ENCODE data around the gene NEDD8. TPM values are rescaled to one million over a fixed set of nuclear protein-coding genes. Genes with fewer than 3 reads are reported as not detected.
A peak's percentile ranks its signal among the peaks of the same experiment; 100 is the strongest.
"Not testable (repeated sequence)": the region's sequence is repeated elsewhere in the genome, so short reads cannot be mapped to it uniquely, and the experiment has no call there.

Gene NEDD8
- total and polyA plus RNA-seq, 3 donors from 2014 or later = 94.6 to 180 (median 110) TPM

GRCh38 chr14:24219080-24219479 is 13.1 kb downstream of the NEDD8 start:
- WGBS, 2 donors = 87 to 88% methylated on average over 4 of the region's 4 CpGs
- Histone ChIP-seq H3K27ac (no peak overlapping the region), H3K4me3 (no peak overlapping the region), H3K27me3 (no peaks in the 10 kb centered on the region), H3K9me3 (no peaks in the 10 kb centered on the region), H3K36me3 (ENCODE audit: low read depth, missing control alignments) (no peaks in the 10 kb centered on the region), H3K4me1 (peaks cover 16% of the 10 kb centered on the region)
- no peak for DNase-seq
- intact Hi-C loops (cut with DNase I; ENCODE audit: low total_unique reads) = no loop called here
- no peak for TF ChIP-seq POLR2A (IDR thresholded peaks at IDR 0.05)

- H3K4me3 ChIP-seq; DNase-seq; H3K36me3 ChIP-seq (ENCODE audit: low read depth, missing control alignments); H3K27ac ChIP-seq; intact Hi-C loops (cut with DNase I; ENCODE audit: low total_unique reads); H3K9me3 ChIP-seq; H3K27me3 ChIP-seq: not testable (repeated sequence)
- 50 to 86% methylated on average over 1 of the region's 1 CpG for WGBS, 2 donors
- peaks cover 21% of the 10 kb centered on the region for H3K4me1 ChIP-seq
Measured at GRCh38 chr14:24216876-24217275, 15.3 kb downstream of the NEDD8 start.

- intact Hi-C loops (cut with DNase I; ENCODE audit: low total_unique reads) = no loop called here
- 34 to 65% methylated on average over 2 of the region's 2 CpGs for WGBS, 2 donors
- H3K27ac ChIP-seq = peak overlapping the region; percentile 88 to 92
- no peaks in the 10 kb centered on the region for H3K27me3 ChIP-seq
- H3K4me1 ChIP-seq = peaks cover 21% of the 10 kb centered on the region
- H3K4me3 ChIP-seq = no peak overlapping the region
- TF ChIP-seq CTCF (IDR thresholded peaks at IDR 0.05) (no peak), POLR2A (IDR thresholded peaks at IDR 0.05) (no peak)
- H3K9me3 ChIP-seq = no peaks in the 10 kb centered on the region
- H3K36me3 ChIP-seq (ENCODE audit: low read depth, missing control alignments) = no peaks in the 10 kb centered on the region
- no peak for DNase-seq
Measured at GRCh38 chr14:24216345-24216699, 15.8 kb downstream of the NEDD8 start.

GRCh38 chr14:24215495-24216344 is 16.4 kb downstream of the NEDD8 start, which contains the start of gene MDP1:
TSS of gene MDP1 (minus strand) at chr14:24216066. CDS start at chr14:24215955, 111 bp downstream.
- WGBS, 2 donors = 0 to 1% methylated on average over 37 to 40 of the region's 40 CpGs
- TF ChIP-seq POLR2A (IDR thresholded peaks at IDR 0.05) = peak; percentile 14
- TF ChIP-seq CTCF (IDR thresholded peaks at IDR 0.05) = peak; percentile 22 to 58 (median 46)
- no peaks in the 10 kb centered on the region for H3K27me3 ChIP-seq
- peak; percentile 89 for DNase-seq
- intact Hi-C loops (cut with DNase I; ENCODE audit: low total_unique reads) = no loop called here
- peaks cover 21% of the 10 kb centered on the region for H3K4me1 ChIP-seq
- peak within 1 kb of the TSS; percentile 88 to 92 for H3K27ac ChIP-seq
- H3K4me3 ChIP-seq = peak within 1 kb of the TSS; percentile 81 to 85
- H3K9me3 ChIP-seq = no peaks in the 10 kb centered on the region
- no peaks in the 10 kb centered on the region for H3K36me3 ChIP-seq (ENCODE audit: low read depth, missing control alignments)

GRCh38 chr14:24213866-24214662 is 18.1 kb downstream of the NEDD8 start:
- intact Hi-C loops (cut with DNase I; ENCODE audit: low total_unique reads) = no loop called here
- Histone ChIP-seq H3K27ac (peak overlapping the region; percentile 90 to 91), H3K9me3 (no peaks in the 10 kb centered on the region), H3K36me3 (ENCODE audit: low read depth, missing control alignments) (no peaks in the 10 kb centered on the region), H3K4me3 (peak overlapping the region in 1 of 2 donors; percentile 85), H3K4me1 (peaks cover 21% of the 10 kb centered on the region), H3K27me3 (no peaks in the 10 kb centered on the region)
- DNase-seq = no peak
- no peak for TF ChIP-seq CTCF (IDR thresholded peaks at IDR 0.05)
- TF ChIP-seq POLR2A (IDR thresholded peaks at IDR 0.05) = no peak
- 85 to 90% methylated on average over 7 of the region's 7 CpGs for WGBS, 2 donors

All from testis (tissue), 3 donors.